HL-60 (cell line): ENCODE results near the gene PNMA1.
A peak's percentile ranks its signal among the peaks of the same experiment; 100 is the strongest.

Experiments used
- DNase-seq, 2 experiments: peaks; one replicate each; pipeline ENCODE4 v3.0.0-alpha.2; 2010 to 2020; ENCODE audit warnings: low read depth in 1 of 2, low spot score in 1 of 2
- H3K27ac ChIP-seq: fragments of 250-450 bp; sonication (Bioruptor Pico); replicated peaks from 2 replicates; pipeline ENCODE4 v1.5.1; 2020; ENCODE audit warnings: mild to moderate bottlenecking, moderate library complexity
- H3K27me3 ChIP-seq: fragments of 250-450 bp; sonication (Bioruptor Pico); 2 replicates; pipeline ENCODE4 v1.5.1; 2021; ENCODE audit warnings: mild to moderate bottlenecking, moderate library complexity; ENCODE audit not compliant: insufficient read depth, poor library complexity, severe bottlenecking
- H3K4me3 ChIP-seq: replicated peaks from 2 replicates; pipeline ENCODE4 v1.5.1; 2011; ENCODE audit warnings: mild to moderate bottlenecking, control low read depth, low read length; ENCODE audit not compliant: insufficient read depth
- CTCF ChIP-seq: IDR thresholded peaks from one replicate; pipeline ENCODE4 v1.5.1; 2011; ENCODE audit warnings: low read length, control low read depth, inconsistent platforms; ENCODE audit not compliant: insufficient read depth
- GABPA ChIP-seq: IDR thresholded peaks from 2 replicates; pipeline ENCODE4 v1.6.1; 2012; ENCODE audit warnings: low read depth
- POLR2AphosphoS5 ChIP-seq: IDR thresholded peaks from 2 replicates; pipeline ENCODE4 v1.6.1; 2012; ENCODE audit warnings: low read depth
- REST ChIP-seq: IDR thresholded peaks from 2 replicates; pipeline ENCODE4 v1.6.1; 2012; ENCODE audit warnings: low read depth; ENCODE audit not compliant: insufficient replicate concordance
- SPI1 ChIP-seq: IDR thresholded peaks from 2 replicates; pipeline ENCODE4 v1.6.1; 2012; ENCODE audit warnings: low read depth, mild to moderate bottlenecking, borderline replicate concordance

The PNMA1 gene

GRCh38 chr14:73761618-73762355 is 47.6 kb upstream of the PNMA1 start:
- Histone ChIP-seq H3K27ac (peak overlapping the region; percentile 32; the same call in 1 of the 2 replicates), H3K27me3 (no peaks in the 10 kb centered on the region), H3K4me3 (no peak overlapping the region)
- no peak for DNase-seq
- TF ChIP-seq GABPA (no peak), REST (no peak), SPI1 (no peak), POLR2AphosphoS5 (no peak), CTCF (no peak)

GRCh38 chr14:73760598-73761586 is 46.7 kb upstream of the PNMA1 start:
- no peak for DNase-seq
- TF ChIP-seq REST, result no peak
- no peak for TF ChIP-seq POLR2AphosphoS5
- Histone ChIP-seq H3K4me3 (peak overlapping the region; percentile 33), H3K27me3 (no peaks in the 10 kb centered on the region), H3K27ac (peak overlapping the region; percentile 58)

- Histone ChIP-seq H3K27ac (peak overlapping the region; percentile 78), H3K4me3 (peak overlapping the region; percentile 61), H3K27me3 (no peaks in the 10 kb centered on the region)
- DNase-seq, result peak; percentile 87 to 90
- peak; percentile 64; the same call in 1 of the 2 replicates for TF ChIP-seq POLR2AphosphoS5
- no peak for TF ChIP-seq SPI1
- TF ChIP-seq CTCF, result no peak
- TF ChIP-seq GABPA, result no peak
- no peak for TF ChIP-seq REST
Observed at GRCh38 chr14:73759714-73760597, 45.8 kb upstream of the PNMA1 start.
